Measurements from ENCODE around the gene AKR7A2.

AKR7A2 gene

DNA sequence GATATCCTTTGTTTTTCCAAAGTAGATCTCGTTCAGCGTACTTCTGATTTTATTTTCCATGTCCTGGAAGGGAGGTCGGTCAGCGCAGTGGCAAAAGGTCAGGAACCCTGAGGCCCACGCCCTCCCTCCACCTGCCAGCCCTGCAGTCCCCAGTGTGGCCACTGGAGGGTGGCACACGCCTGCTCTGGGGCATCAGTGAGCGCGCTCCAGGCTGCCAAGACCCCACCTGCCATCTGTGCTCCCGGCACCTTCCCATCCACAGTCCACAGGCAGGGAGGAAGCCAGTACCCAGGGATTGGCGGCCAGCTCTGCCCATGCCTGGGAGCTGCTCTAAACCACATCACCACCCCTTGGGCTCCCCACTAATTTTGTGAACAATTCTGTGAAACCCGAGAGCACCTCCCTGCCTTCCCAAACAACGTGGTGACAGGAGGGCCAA is 32.4 kb upstream of the AKR7A2 start:
- peaks cover 0 to 21% of the 10 kb centered on the region in 2 donors for H3K4me1 ChIP-seq (ENCODE audit: control insufficient read depth in 1 of 2, insufficient read depth in 2 of 2, low read length in 2 of 2)
- H3K36me3 ChIP-seq (ENCODE audit: control insufficient read depth in 1 of 2, insufficient read depth in 2 of 2, low read length in 2 of 2) = peaks cover 26 to 69% of the 10 kb centered on the region in 2 donors
- no peaks in the 10 kb centered on the region for H3K9me3 ChIP-seq (ENCODE audit: control insufficient read depth in 1 of 2, low read length in 2 of 2)
- no peak overlapping the region for H3K4me3 ChIP-seq (ENCODE audit: low read depth in 1 of 2, low read length in 2 of 2)
- H3K9ac ChIP-seq (ENCODE audit: low read depth in 1 of 2, low read length in 2 of 2) = no peak overlapping the region
- H3K27ac ChIP-seq (ENCODE audit: low read depth, low read length) = no peak overlapping the region
- no peaks in the 10 kb centered on the region for H3K27me3 ChIP-seq (ENCODE audit: control insufficient read depth in 1 of 2, insufficient read depth in 2 of 2, low read length in 2 of 2)

DNA sequence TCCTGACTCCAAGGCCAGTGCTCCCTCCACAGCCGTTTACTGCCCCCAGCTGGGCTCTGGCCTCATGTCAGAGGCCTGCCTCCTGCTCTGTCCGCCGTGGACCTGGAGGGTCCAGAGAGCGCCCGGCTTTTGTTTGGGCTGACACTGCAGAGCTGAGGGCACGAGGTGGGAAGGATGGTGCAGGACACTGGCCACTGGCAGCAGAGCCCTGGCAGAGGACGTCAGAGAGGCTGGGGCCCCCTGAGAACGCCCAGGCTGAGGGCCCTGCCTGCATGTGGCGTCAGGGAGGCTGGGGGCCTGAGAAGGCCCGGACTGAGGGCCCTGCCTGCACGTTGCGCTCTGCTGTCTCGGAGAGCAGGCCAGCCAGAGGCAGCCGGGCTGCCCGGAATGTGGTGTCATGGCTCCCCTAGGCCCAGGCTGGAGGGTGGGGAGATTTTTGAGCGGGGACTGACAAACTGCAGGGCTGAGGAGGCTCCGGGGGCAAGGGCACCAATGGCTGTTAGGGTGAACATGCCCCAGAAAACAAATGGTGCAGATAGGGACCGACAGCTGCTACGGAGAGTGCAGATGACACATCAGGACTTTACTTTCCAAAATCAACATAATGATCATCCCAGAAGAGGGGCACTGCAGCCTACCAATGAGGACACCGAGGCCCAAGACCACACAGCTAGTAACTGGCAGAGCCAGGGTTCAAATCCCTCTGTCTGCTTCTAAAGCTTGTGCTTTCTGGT is 31.8 kb upstream of the AKR7A2 start:
- no peak overlapping the region for H3K9ac ChIP-seq (ENCODE audit: low read depth in 1 of 2, low read length in 2 of 2)
- H3K4me3 ChIP-seq (ENCODE audit: low read depth in 1 of 2, low read length in 2 of 2) = no peak overlapping the region
- peaks cover 0 to 21% of the 10 kb centered on the region in 2 donors for H3K4me1 ChIP-seq (ENCODE audit: control insufficient read depth in 1 of 2, insufficient read depth in 2 of 2, low read length in 2 of 2)
- H3K27ac ChIP-seq (ENCODE audit: low read depth, low read length) = no peak overlapping the region
- H3K27me3 ChIP-seq (ENCODE audit: control insufficient read depth in 1 of 2, insufficient read depth in 2 of 2, low read length in 2 of 2) = no peaks in the 10 kb centered on the region
- peaks cover 21 to 66% of the 10 kb centered on the region in 2 donors for H3K36me3 ChIP-seq (ENCODE audit: control insufficient read depth in 1 of 2, insufficient read depth in 2 of 2, low read length in 2 of 2)
- no peaks in the 10 kb centered on the region for H3K9me3 ChIP-seq (ENCODE audit: control insufficient read depth in 1 of 2, low read length in 2 of 2)

DNA sequence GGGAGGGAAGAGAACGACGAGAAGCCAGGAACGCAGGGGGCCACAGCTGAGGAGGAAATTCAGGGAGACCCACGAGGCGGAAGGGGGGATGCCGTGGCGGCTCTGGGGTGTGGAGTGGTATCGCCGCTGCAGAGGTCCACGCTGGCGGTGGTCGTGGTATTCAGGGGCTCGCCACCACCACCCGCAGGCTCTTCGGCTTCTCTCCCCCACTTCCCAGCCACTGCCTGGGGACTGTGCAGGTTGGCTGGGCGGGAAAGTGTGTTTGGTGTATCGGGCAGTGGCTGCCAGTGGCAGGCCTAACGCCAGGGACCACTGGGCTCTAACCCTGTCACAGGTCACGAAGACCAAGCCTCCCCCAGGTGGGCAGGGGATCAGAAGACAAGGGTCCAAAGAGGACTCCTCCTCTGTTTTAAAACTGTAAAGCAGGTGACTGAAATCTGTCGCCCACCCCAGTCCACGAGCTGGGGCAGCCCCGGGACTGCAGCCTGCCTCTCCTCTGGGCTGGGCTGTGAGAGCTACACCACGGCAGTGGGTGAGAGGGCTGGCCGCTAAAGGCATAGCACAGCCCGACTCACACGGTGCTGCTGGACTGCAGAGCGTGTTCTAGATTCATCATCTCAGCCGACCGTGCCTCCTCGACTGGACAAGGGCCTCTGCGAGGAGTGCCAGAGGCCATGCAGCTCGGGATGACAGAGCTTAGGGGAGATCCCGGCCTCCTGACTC is 31.1 kb upstream of the AKR7A2 start:
- peaks cover 21 to 70% of the 10 kb centered on the region in 2 donors for H3K36me3 ChIP-seq (ENCODE audit: control insufficient read depth in 1 of 2, insufficient read depth in 2 of 2, low read length in 2 of 2)

DNA sequence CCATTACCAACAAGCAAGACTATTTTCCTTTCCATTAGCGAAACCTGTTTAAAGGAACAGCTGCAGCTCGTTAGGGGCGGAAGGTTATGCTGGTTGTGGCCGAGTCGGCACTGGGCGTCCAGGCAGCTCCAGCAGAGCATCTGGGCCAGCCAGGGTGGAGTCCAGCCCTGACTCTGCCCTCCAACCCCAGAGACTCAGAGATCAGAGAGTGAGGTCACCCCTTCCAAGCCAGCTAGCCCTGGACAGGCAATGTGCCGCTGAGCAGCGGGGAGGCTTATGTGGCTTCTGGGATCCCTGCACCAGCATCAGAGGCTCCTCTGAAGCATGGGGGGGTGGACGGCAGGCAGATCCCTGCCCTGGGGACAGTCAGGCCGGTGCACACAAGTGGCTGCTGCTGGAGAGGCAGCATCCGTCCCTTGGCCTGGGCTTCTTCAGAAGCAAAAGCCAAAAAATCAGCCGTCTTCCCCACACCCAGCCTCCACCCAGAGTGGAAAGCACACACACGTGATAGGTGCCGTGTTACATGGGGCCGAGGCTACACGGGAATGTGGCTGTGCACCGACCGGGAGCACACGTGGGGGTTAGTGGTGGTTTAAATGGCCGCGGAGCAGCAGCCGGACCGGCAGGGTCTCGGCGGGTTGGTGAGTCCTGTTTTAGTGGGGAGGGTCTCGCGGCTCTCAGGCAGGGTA is 30.3 kb upstream of the AKR7A2 start:
- Histone ChIP-seq H3K27ac (ENCODE audit: low read depth, low read length) (no peak overlapping the region), H3K4me3 (ENCODE audit: low read depth in 1 of 2, low read length in 2 of 2) (no peak overlapping the region), H3K9ac (ENCODE audit: low read depth in 1 of 2, low read length in 2 of 2) (no peak overlapping the region), H3K36me3 (ENCODE audit: control insufficient read depth in 1 of 2, insufficient read depth in 2 of 2, low read length in 2 of 2) (peaks cover 21 to 71% of the 10 kb centered on the region in 2 donors), H3K4me1 (ENCODE audit: control insufficient read depth in 1 of 2, insufficient read depth in 2 of 2, low read length in 2 of 2) (peaks cover 0 to 16% of the 10 kb centered on the region in 2 donors), H3K27me3 (ENCODE audit: control insufficient read depth in 1 of 2, insufficient read depth in 2 of 2, low read length in 2 of 2) (no peaks in the 10 kb centered on the region), H3K9me3 (ENCODE audit: control insufficient read depth in 1 of 2, low read length in 2 of 2) (no peaks in the 10 kb centered on the region)

More for the DNA sequence above, 31.1 kb upstream of the AKR7A2 start:
- Histone ChIP-seq H3K4me3 (ENCODE audit: low read depth in 1 of 2, low read length in 2 of 2) (no peak overlapping the region), H3K9ac (ENCODE audit: low read depth in 1 of 2, low read length in 2 of 2) (no peak overlapping the region), H3K27me3 (ENCODE audit: control insufficient read depth in 1 of 2, insufficient read depth in 2 of 2, low read length in 2 of 2) (no peaks in the 10 kb centered on the region), H3K9me3 (ENCODE audit: control insufficient read depth in 1 of 2, low read length in 2 of 2) (no peaks in the 10 kb centered on the region), H3K27ac (ENCODE audit: low read depth, low read length) (no peak overlapping the region), H3K4me1 (ENCODE audit: control insufficient read depth in 1 of 2, insufficient read depth in 2 of 2, low read length in 2 of 2) (peaks cover 0 to 21% of the 10 kb centered on the region in 2 donors)

DNA sequence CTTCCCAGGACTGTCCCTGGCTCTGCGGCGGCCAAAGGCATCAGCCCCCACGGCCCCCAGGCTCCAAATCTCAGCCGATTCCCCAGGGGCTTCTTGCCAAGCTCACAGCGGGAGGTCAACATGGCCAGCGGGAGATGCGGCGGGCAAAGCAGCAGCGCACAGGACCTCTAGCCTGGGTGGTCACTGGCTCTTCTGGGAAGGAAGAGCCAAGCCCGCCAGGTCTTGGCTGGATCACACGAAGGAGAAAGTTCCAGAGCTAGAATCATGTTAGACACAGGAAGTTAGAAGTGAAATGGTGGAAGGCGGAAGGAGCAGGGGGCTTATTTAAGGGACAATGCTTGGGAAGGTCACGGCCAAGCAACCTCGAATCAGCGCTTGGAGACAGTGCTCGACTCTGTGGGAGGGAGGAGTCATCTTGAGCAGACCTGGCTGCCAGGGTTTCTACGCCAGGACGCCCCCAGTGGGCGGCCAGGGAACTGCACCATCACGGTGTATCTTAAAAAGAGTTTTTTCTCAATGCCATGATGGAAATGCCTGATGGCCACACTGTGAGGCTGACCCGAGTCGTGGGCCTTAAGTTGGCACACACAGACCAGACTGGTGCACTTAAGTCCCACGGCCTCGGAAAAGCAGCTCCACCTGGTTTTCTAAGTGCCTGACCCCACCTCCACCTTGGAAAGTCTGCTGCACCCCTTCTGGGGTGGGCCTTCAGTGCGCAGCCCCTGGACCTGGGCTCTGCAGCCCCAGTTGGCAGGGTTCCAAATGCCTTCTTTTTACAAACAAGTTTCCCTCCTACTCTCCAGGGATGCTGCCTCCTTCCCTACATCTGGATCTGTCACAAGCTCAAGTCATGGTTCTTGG is 29.5 kb upstream of the AKR7A2 start:
- Histone ChIP-seq H3K4me3 (ENCODE audit: low read depth in 1 of 2, low read length in 2 of 2) (no peak overlapping the region), H3K4me1 (ENCODE audit: control insufficient read depth in 1 of 2, insufficient read depth in 2 of 2, low read length in 2 of 2) (peaks cover 0 to 15% of the 10 kb centered on the region in 2 donors), H3K36me3 (ENCODE audit: control insufficient read depth in 1 of 2, insufficient read depth in 2 of 2, low read length in 2 of 2) (peaks cover 21 to 71% of the 10 kb centered on the region in 2 donors), H3K27ac (ENCODE audit: low read depth, low read length) (no peak overlapping the region), H3K9ac (ENCODE audit: low read depth in 1 of 2, low read length in 2 of 2) (no peak overlapping the region), H3K27me3 (ENCODE audit: control insufficient read depth in 1 of 2, insufficient read depth in 2 of 2, low read length in 2 of 2) (no peaks in the 10 kb centered on the region), H3K9me3 (ENCODE audit: control insufficient read depth in 1 of 2, low read length in 2 of 2) (no peaks in the 10 kb centered on the region)

GRCh38 chr1:19340387-19340937 is 28.5 kb upstream of the AKR7A2 start:
- H3K4me1 ChIP-seq (ENCODE audit: control insufficient read depth in 1 of 2, insufficient read depth in 2 of 2, low read length in 2 of 2) = peaks cover 0 to 15% of the 10 kb centered on the region in 2 donors
- no peaks in the 10 kb centered on the region for H3K27me3 ChIP-seq (ENCODE audit: control insufficient read depth in 1 of 2, insufficient read depth in 2 of 2, low read length in 2 of 2)
- H3K9ac ChIP-seq (ENCODE audit: low read depth in 1 of 2, low read length in 2 of 2) = no peak overlapping the region
- no peak overlapping the region for H3K27ac ChIP-seq (ENCODE audit: low read depth, low read length)
- H3K36me3 ChIP-seq (ENCODE audit: control insufficient read depth in 1 of 2, insufficient read depth in 2 of 2, low read length in 2 of 2) = peaks cover 18 to 67% of the 10 kb centered on the region in 2 donors
- no peak overlapping the region for H3K4me3 ChIP-seq (ENCODE audit: low read depth in 1 of 2, low read length in 2 of 2)
- no peaks in the 10 kb centered on the region for H3K9me3 ChIP-seq (ENCODE audit: control insufficient read depth in 1 of 2, low read length in 2 of 2)

DNA sequence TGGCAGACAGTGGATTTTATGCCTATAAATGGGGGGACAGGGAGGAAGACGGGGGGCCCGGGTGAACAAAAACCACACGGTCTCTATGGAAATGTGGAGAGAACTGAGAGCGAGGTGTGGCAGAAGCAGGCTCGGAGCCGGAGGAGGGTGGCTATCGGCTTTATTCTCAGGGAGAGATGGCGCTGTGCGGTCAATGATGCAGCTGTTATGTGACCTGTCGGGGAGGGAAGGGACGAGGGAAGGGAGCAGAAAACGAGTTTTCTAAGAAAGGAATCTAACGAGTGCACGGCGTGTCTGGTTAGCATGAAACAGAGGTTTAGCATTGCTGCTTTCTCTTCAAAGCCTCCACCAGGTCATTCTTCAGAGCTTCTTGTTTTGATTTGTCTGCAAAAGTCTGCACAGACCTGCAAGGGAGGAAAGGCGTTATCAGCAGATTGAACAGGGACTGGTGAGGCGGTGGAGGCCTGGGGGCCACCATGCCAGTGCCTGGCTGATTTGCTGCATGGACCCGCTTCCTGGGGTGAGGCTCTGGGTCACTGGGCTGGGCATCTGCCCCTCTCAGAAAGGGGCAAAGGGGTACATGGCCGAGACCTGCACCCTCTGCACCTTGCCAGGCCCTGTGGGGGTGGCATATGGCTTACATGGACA is 27.4 kb upstream of the AKR7A2 start:
- Histone ChIP-seq H3K36me3 (ENCODE audit: control insufficient read depth in 1 of 2, insufficient read depth in 2 of 2, low read length in 2 of 2) (peaks cover 18 to 55% of the 10 kb centered on the region in 2 donors), H3K27ac (ENCODE audit: low read depth, low read length) (no peak overlapping the region), H3K9me3 (ENCODE audit: control insufficient read depth in 1 of 2, low read length in 2 of 2) (no peaks in the 10 kb centered on the region), H3K27me3 (ENCODE audit: control insufficient read depth in 1 of 2, insufficient read depth in 2 of 2, low read length in 2 of 2) (no peaks in the 10 kb centered on the region), H3K4me3 (ENCODE audit: low read depth in 1 of 2, low read length in 2 of 2) (no peak overlapping the region), H3K9ac (ENCODE audit: low read depth in 1 of 2, low read length in 2 of 2) (no peak overlapping the region), H3K4me1 (ENCODE audit: control insufficient read depth in 1 of 2, insufficient read depth in 2 of 2, low read length in 2 of 2) (peaks cover 0 to 11% of the 10 kb centered on the region in 2 donors)

DNA sequence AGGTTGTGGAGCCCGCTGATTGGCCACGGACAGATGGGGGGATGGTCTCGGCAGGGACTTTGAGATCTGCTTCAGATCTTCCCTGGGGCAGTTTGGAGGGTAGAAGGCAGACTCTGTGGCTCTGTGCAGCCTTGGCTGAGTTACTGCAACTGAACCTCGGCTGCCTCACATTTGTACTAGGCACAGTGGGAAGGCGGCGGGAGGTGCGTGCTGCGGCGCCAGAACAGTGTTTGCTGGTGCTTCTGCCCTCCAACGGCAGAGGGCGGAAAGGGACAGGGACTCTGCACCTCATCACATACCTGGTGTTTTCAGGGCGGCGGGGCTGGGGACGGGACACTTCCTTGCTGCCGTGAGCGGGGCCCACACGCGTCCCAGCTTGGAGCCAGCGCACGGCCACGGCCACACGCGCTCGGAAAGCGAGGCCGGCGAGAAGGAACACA is 26.4 kb upstream of the AKR7A2 start:
- Histone ChIP-seq H3K36me3 (ENCODE audit: control insufficient read depth in 1 of 2, insufficient read depth in 2 of 2, low read length in 2 of 2) (peaks cover 14 to 45% of the 10 kb centered on the region in 2 donors), H3K9me3 (ENCODE audit: control insufficient read depth in 1 of 2, low read length in 2 of 2) (no peaks in the 10 kb centered on the region), H3K27me3 (ENCODE audit: control insufficient read depth in 1 of 2, insufficient read depth in 2 of 2, low read length in 2 of 2) (no peaks in the 10 kb centered on the region), H3K4me3 (ENCODE audit: low read depth in 1 of 2, low read length in 2 of 2) (no peak overlapping the region), H3K9ac (ENCODE audit: low read depth in 1 of 2, low read length in 2 of 2) (no peak overlapping the region), H3K4me1 (ENCODE audit: control insufficient read depth in 1 of 2, insufficient read depth in 2 of 2, low read length in 2 of 2) (peaks cover 0 to 6% of the 10 kb centered on the region in 2 donors), H3K27ac (ENCODE audit: low read depth, low read length) (no peak overlapping the region)

- Histone ChIP-seq H3K27me3 (ENCODE audit: control insufficient read depth in 1 of 2, insufficient read depth in 2 of 2, low read length in 2 of 2) (no peaks in the 10 kb centered on the region), H3K9ac (ENCODE audit: low read depth in 1 of 2, low read length in 2 of 2) (no peak overlapping the region), H3K27ac (ENCODE audit: low read depth, low read length) (no peak overlapping the region), H3K36me3 (ENCODE audit: control insufficient read depth in 1 of 2, insufficient read depth in 2 of 2, low read length in 2 of 2) (peaks cover 6 to 39% of the 10 kb centered on the region in 2 donors), H3K4me3 (ENCODE audit: low read depth in 1 of 2, low read length in 2 of 2) (no peak overlapping the region), H3K9me3 (ENCODE audit: control insufficient read depth in 1 of 2, low read length in 2 of 2) (no peaks in the 10 kb centered on the region), H3K4me1 (ENCODE audit: control insufficient read depth in 1 of 2, insufficient read depth in 2 of 2, low read length in 2 of 2) (peaks cover 0 to 6% of the 10 kb centered on the region in 2 donors)
These were observed 25.3 kb upstream of the AKR7A2 start for GRCh38 chr1:19337289-19337688.

All from duodenal mucosa (tissue), 2 donors.